Naive B cell (primary cell): ENCODE measurements around the gene LPP. TPM values are rescaled to one million over a fixed set of nuclear protein-coding genes. Genes with fewer than 3 reads are reported as not detected.

Source experiments
- ATAC-seq, 2 donors: fragments of 150-1000 bp; cut with Tn5 transposase; 2 replicates each; pipeline ENCODE4 v1.10.0; 2021; ENCODE audit warnings: low read depth in 2 of 2, mild to moderate bottlenecking in 2 of 2, moderate library complexity in 2 of 2
- DNase-seq: peaks from one replicate; pipeline ENCODE4 v3.0.0; 2022
- H3K27ac Mint-ChIP-seq, 6 donors: one replicate each; pipeline ENCODE4 v1.8.0; 2020 to 2022; ENCODE audit warnings: mild to moderate bottlenecking in 6 of 6, mixed read lengths in 6 of 6, moderate library complexity in 5 of 6, inconsistent platforms in 2 of 6
- H3K27me3 Mint-ChIP-seq, 3 donors: one replicate each; pipeline ENCODE4 v1.8.0; 2021 to 2022; ENCODE audit warnings: mixed read lengths in 3 of 3, mild to moderate bottlenecking in 1 of 3
- H3K36me3 Mint-ChIP-seq, 2 donors: one replicate each; pipeline ENCODE4 v1.8.0; 2020 to 2022; ENCODE audit warnings: mixed read lengths in 2 of 2, inconsistent platforms in 1 of 2, mild to moderate bottlenecking in 1 of 2
- H3K4me1 Mint-ChIP-seq, 3 donors: one replicate each; pipeline ENCODE4 v1.8.0; 2020 to 2022; ENCODE audit warnings: mixed read lengths in 3 of 3, inconsistent platforms in 1 of 3, mild to moderate bottlenecking in 1 of 3, moderate library complexity in 1 of 3
- H3K4me3 Mint-ChIP-seq, 8 donors: one replicate each; pipeline ENCODE4 v1.8.0; 2020 to 2022; ENCODE audit warnings: mild to moderate bottlenecking in 8 of 8, mixed read lengths in 8 of 8, moderate library complexity in 8 of 8, inconsistent platforms in 2 of 8
- H3K9me3 Mint-ChIP-seq, 7 donors: one replicate each; pipeline ENCODE4 v1.8.0; 2020 to 2022; ENCODE audit warnings: mixed read lengths in 7 of 7, mild to moderate bottlenecking in 5 of 7, inconsistent platforms in 2 of 7, moderate library complexity in 1 of 7
- polyA plus RNA-seq, 6 donors: library from polyadenylated mRNA; unstranded; fragments of 300-500 nt; fragmentation: Illumina TruSeq; gene quantifications; one replicate each; pipeline ENCODE4 v1.2.3, GENCODE V29; 2021; ENCODE audit warnings: low read depth in 6 of 6

The LPP gene
- polyA plus RNA-seq, 6 donors from 2014 or later = 9.6 to 58.6 (median 25.4) TPM

DNA sequence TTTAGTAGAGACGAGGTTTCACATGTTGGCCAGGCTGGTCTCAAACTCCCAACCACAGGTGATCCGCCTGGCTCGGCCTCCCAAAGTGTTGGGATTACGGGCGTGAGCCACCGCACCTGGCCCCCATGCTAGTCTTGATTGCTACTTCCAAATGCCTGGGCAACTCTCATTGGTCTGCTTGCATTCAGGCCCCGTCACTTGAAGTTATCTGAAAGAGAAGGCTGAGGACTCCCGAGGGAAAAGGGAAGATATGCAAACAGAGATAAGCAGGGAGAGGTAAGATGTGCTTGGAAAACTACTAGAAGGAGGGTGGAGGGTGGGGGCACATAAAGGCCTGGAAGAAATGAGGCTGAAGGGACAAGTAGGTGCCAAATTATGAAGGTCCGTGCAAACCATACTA lies 4.4 kb upstream of the LPP start:
- H3K4me3 Mint-ChIP-seq = no peak overlapping the region
- DNase-seq (no peak), ATAC-seq (no peak)
- H3K27me3 Mint-ChIP-seq = no peaks in the 10 kb centered on the region
- H3K9me3 Mint-ChIP-seq = peaks cover 0 to 6% (median 0%) of the 10 kb centered on the region in 7 donors
- H3K36me3 Mint-ChIP-seq = peaks cover 0 to 8% of the 10 kb centered on the region in 2 donors
- H3K4me1 Mint-ChIP-seq = peaks cover 16 to 33% (median 30%) of the 10 kb centered on the region in 3 donors
- H3K27ac Mint-ChIP-seq = no peak overlapping the region

DNA sequence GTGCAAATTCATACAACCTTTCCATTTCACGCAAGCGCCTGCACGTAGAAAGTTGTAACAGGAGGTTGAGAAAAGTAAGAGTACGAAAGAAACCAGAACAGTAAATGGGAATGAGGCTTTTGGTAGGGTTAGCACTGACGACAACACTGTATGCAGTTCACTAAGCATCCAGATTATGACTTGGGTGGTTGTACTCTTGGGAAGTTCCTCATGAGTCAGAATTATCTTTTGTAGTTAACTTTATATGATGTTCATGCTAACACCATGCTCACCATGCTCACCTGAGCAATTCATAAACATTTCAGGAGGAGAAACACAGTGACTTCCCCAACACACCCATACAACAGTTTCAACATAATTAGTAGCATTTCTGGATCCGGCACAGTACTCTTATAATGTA lies 3.0 kb upstream of the LPP start:
- ATAC-seq (no peak), DNase-seq (no peak)
- H3K9me3 Mint-ChIP-seq = peaks cover 0 to 6% (median 0%) of the 10 kb centered on the region in 7 donors
- H3K27ac Mint-ChIP-seq = peak overlapping the region in 2 of 6 donors; percentile 16 to 73
- no peaks in the 10 kb centered on the region for H3K27me3 Mint-ChIP-seq
- H3K4me1 Mint-ChIP-seq = peaks cover 26 to 45% (median 44%) of the 10 kb centered on the region in 3 donors
- H3K4me3 Mint-ChIP-seq = peak overlapping the region in 1 of 8 donors; percentile 48
- H3K36me3 Mint-ChIP-seq = peaks cover 0 to 8% of the 10 kb centered on the region in 2 donors

DNA sequence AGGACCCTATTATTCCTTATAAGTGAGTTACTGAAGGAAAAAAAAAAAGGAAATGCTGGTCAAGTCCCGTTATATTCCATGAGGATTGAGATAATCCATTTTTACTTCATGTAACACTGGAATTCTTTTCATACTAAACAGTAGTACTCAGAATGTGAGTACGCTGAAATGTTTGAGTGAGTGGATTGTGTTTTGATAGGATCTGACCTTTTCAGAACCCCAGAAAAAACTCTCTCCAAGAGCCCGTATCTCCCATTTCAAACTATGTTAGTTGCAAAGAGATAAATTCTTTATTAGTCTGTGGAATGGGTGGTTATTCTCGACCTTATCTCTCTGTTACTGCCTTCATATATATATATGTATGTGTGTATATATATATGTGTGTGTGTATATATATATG lies 2.5 kb upstream of the LPP start:
- Mint-ChIP-seq H3K27ac (no peak overlapping the region), H3K36me3 (peaks cover 4 to 8% of the 10 kb centered on the region in 2 donors), H3K27me3 (no peaks in the 10 kb centered on the region), H3K4me3 (peak overlapping the region in 1 of 8 donors; percentile 48), H3K4me1 (peaks cover 29 to 50% (median 48%) of the 10 kb centered on the region in 3 donors), H3K9me3 (peaks cover 0 to 6% (median 0%) of the 10 kb centered on the region in 7 donors)
- no peak for ATAC-seq
- no peak for DNase-seq

DNA sequence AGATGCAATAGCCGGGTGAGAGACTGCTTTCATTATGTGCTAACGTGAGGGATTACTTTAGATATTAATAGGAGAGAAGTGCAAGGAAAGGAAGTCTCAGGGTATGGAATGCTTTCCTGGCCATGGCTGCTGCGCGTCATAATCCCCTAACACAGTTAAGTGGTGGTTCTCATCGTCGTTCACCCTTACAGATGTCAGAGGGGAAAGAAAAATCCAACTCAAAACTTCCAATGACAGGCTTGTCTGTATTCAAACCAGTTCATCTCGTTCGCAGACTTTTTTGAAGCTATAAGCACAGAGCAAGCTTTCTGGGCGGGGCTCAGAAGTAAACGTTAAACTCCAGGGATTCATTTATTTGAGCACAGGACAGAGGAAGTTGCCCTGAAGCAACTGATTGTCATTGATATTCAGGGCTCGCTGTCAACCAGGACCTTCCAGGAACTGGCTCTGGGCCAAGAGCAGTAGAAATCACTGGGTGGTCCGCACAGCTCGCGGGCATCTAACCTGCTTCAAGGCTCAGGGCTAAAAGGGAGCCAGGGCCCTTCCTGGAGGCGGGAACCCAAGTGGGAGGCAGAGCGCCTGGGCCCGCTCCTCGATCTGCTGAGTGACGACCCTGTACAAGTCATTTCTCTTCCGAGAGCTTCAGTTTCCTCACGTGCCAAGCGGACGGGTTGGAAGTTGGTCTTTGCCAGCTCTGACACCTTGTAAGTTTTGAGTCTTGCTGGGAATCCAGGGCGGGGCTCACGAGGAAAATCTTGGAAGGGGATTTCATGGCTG lies 1.1 kb upstream of the LPP start:
- Mint-ChIP-seq H3K9me3 (peaks cover 0 to 6% (median 0%) of the 10 kb centered on the region in 7 donors), H3K4me1 (peaks cover 37 to 60% (median 55%) of the 10 kb centered on the region in 3 donors), H3K4me3 (peak overlapping the region; percentile 93 to 99 (median 96)), H3K27ac (peak overlapping the region in 5 of 6 donors; percentile 75 to 97 (median 90)), H3K36me3 (peaks cover 4 to 7% of the 10 kb centered on the region in 2 donors), H3K27me3 (no peaks in the 10 kb centered on the region)
- ATAC-seq = no peak
- peak; percentile 15 for DNase-seq

DNA sequence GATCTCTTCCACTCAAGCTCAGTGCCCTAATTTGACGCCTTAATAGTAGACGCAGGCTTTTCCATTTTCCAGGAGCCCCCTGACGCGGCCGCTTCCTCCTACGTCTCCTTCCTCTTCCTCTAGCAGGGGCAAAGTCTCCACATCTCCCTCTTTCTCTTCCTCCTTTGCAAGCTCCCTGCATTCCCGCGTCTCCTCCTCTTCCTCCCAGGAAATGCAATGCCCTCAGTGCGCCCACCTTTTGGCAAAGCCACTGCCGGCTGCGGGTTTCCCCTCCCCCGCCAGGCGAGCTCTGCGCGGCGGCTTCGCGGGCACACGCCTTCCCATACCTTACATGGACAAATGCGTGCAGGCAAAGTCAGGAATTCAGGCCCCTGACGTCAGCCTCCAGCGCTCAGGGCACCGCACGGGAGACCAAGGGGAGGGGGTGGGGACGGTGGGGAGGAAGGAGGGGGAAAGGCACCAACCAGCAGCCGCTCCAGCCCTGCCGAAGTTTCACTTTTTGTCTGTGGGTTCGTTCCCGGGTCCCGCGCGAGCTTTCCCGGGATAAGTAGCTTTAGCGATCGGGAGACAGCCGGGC lies 432 bp upstream of the LPP start:
- Mint-ChIP-seq H3K4me1 (peaks cover 38 to 61% (median 56%) of the 10 kb centered on the region in 3 donors), H3K27ac (peak overlapping the region; percentile 74 to 97 (median 90)), H3K27me3 (no peaks in the 10 kb centered on the region), H3K4me3 (peak overlapping the region; percentile 93 to 99 (median 96)), H3K9me3 (peaks cover 0 to 3% (median 0%) of the 10 kb centered on the region in 7 donors), H3K36me3 (peaks cover 0 to 4% of the 10 kb centered on the region in 2 donors)
- peak; percentile 17 to 19 for ATAC-seq
- DNase-seq = no peak

DNA sequence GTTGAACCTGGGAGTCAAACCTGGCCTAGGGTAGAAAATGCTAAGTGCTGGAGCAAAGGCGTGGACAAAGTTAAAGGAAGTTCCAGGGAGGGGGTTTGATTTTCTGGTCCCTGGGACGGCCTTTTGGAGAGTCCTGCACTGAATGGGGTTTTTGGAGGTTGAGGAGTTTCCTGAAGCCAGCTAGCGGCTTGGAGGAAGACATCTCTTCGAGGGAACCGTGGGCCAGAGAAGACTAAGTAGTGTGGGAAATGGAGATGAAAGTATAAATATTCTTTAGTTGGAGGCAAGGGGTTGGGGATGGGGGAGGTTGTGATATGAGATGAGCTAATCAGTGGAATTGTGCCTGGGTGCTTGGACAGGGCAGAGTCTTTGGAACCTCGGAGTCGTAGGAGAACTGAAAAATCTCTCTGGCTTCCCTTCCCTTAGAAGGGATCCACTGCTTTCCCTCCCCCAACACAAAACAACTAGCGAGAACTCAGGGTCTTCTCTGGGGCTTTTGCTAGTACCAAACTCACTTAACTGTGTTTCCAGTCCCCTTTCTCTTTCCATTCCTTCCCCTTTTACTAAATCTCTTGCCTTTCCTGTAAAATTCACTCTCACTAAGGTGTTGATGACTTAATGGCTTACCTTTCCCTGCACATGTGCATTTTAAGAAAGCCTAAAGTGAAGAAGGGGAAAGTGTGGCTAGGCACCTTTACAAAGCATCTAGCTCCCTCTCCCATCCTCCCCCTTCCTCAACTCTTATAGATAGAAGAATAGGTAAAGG lies 1.0 kb downstream of the LPP start:
- DNase-seq = no peak
- no peaks in the 10 kb centered on the region for H3K27me3 Mint-ChIP-seq
- no peaks in the 10 kb centered on the region for H3K9me3 Mint-ChIP-seq
- H3K27ac Mint-ChIP-seq = peak overlapping the region; percentile 90 to 96 (median 94)
- H3K4me1 Mint-ChIP-seq = peaks cover 47 to 65% (median 55%) of the 10 kb centered on the region in 3 donors
- peaks cover 0 to 4% of the 10 kb centered on the region in 2 donors for H3K36me3 Mint-ChIP-seq
- ATAC-seq = no peak
- H3K4me3 Mint-ChIP-seq = peak overlapping the region; percentile 88 to 99 (median 94)

DNA sequence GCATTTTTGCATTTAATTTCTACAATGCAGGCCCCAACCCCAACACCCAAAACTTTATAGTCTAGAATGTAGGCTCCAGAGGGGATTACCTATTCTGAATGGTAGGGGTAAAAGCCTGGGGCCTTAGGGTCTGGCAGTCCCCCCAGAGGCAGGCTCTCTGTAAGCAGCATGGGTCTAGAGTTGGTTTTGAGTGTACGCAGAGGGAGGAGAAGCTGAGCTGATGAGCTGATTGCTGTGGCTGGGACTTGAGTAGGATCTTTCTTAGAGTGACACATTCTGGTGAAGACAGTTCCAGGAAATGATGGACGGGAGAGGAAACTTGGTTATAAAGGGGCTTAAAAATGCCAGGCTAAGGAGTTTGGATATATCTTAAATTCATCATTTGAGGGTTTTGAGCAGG lies 2.1 kb downstream of the LPP start:
- H3K36me3 Mint-ChIP-seq = peaks cover 0 to 8% of the 10 kb centered on the region in 2 donors
- H3K27me3 Mint-ChIP-seq = no peaks in the 10 kb centered on the region
- no peak for DNase-seq
- H3K4me3 Mint-ChIP-seq = peak overlapping the region in 5 of 8 donors; percentile 13 to 96 (median 88)
- ATAC-seq = no peak
- no peaks in the 10 kb centered on the region for H3K9me3 Mint-ChIP-seq
- H3K4me1 Mint-ChIP-seq = peaks cover 56 to 74% (median 62%) of the 10 kb centered on the region in 3 donors
- peak overlapping the region in 5 of 6 donors; percentile 22 to 90 (median 72) for H3K27ac Mint-ChIP-seq

DNA sequence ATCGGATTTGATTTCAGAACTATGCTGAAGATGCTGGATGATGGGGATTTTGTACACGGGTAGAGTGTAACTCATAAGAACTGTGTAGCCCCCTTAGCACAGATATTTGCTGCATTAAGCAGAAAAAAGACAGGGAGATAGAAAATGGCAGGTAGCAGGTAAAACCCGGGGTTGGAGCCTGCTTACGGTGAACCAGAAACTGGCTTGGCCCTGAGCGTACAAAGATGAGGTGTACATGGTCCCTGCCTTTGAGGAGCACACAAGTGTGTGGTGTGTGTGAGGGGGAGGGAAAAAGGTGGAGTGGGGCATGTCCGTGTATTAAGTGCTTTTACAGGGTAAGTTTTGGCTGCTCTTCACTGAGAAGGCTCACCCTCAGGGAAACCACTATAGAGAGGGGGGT lies 3.5 kb downstream of the LPP start:
- Mint-ChIP-seq H3K4me3 (peak overlapping the region in 1 of 8 donors; percentile 53), H3K36me3 (peaks cover 0 to 8% of the 10 kb centered on the region in 2 donors), H3K27me3 (no peaks in the 10 kb centered on the region), H3K9me3 (no peaks in the 10 kb centered on the region), H3K27ac (peak overlapping the region in 4 of 6 donors; percentile 3 to 72 (median 50)), H3K4me1 (peaks cover 53 to 77% (median 59%) of the 10 kb centered on the region in 3 donors)
- DNase-seq (no peak), ATAC-seq (no peak)

DNA sequence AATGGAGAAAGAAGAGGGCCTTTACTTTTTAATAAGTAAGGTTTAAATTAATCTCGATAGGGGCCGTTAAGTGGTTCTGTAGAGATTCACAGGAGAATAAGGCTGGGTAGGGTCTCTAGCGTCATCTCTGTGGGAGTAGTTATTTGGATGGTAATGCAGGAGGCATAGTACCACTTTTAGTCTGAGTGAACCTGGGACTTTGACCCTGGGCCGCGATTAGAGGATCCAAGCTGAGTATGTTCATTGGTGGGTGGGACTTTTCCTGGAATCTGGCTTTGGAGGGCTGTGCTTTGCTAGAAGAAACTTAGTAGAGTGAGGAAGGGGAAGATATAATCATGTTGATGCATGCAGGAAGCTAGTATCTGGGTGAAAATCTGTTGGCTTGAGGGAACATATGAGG lies 4.0 kb downstream of the LPP start:
- Mint-ChIP-seq H3K4me1 (peaks cover 54 to 76% (median 57%) of the 10 kb centered on the region in 3 donors), H3K36me3 (peaks cover 0 to 8% of the 10 kb centered on the region in 2 donors), H3K9me3 (no peaks in the 10 kb centered on the region), H3K27ac (peak overlapping the region in 2 of 6 donors; percentile 3), H3K27me3 (no peaks in the 10 kb centered on the region), H3K4me3 (peak overlapping the region in 1 of 8 donors; percentile 1)
- no peak for ATAC-seq
- no peak for DNase-seq

DNA sequence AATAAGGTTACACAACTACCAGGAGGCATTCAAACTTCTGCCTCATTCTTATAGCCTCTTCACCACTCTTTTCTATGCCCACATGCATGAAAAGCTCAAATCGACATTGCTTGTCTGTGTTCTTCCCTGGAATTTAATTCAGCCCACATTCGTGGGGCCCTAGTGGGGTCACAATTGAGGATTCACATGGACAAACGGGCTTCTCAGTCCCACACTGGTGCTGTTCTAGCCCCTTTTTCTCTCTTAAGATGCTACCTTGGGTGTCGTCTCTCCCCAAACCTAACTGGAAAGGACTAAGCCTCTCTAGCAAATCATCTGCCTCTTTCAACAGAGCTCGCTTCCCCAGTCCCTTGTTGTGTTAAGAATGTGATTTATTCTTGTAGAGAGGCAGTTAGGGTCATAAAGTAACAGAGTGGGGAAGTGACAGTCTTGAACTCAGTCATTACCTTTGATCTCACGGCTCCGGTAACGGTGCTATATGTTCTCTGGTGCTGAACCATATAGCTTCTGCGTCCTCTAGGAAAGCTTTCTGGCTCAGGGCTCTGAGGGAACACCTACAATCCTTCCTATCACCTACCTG lies 4.9 kb downstream of the LPP start:
- H3K36me3 Mint-ChIP-seq = peaks cover 0 to 8% of the 10 kb centered on the region in 2 donors
- peak overlapping the region in 3 of 6 donors; percentile 25 to 57 (median 44) for H3K27ac Mint-ChIP-seq
- no peak for ATAC-seq
- peaks cover 55 to 77% (median 61%) of the 10 kb centered on the region in 3 donors for H3K4me1 Mint-ChIP-seq
- no peak overlapping the region for H3K4me3 Mint-ChIP-seq
- H3K9me3 Mint-ChIP-seq = no peaks in the 10 kb centered on the region
- DNase-seq = no peak
- no peaks in the 10 kb centered on the region for H3K27me3 Mint-ChIP-seq

DNA sequence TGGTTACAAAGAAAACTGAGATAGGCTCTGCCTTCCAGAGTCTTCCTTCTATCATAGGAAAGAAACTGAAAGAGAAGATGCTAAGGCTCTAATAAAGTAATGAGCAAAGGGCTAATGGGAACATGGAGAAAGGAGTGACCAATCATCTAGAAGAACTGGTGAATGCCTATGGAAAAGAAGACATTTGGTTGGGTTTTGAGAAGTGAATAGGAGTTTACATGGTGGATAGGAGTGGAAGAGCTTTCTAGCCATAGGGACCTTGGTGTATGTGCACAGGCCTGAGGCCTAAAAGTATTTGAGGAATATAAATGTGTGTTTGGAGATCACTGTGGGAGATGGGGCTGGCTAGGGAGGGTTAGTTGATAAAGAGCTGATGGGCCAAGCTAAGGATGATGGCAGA lies 6.8 kb downstream of the LPP start:
- peaks cover 59 to 84% (median 63%) of the 10 kb centered on the region in 3 donors for H3K4me1 Mint-ChIP-seq
- DNase-seq (no peak), ATAC-seq (no peak)
- H3K4me3 Mint-ChIP-seq = no peak overlapping the region
- H3K27ac Mint-ChIP-seq = peak overlapping the region in 5 of 6 donors; percentile 10 to 50 (median 13)
- H3K27me3 Mint-ChIP-seq = no peaks in the 10 kb centered on the region
- H3K36me3 Mint-ChIP-seq = peaks cover 0 to 8% of the 10 kb centered on the region in 2 donors
- no peaks in the 10 kb centered on the region for H3K9me3 Mint-ChIP-seq

DNA sequence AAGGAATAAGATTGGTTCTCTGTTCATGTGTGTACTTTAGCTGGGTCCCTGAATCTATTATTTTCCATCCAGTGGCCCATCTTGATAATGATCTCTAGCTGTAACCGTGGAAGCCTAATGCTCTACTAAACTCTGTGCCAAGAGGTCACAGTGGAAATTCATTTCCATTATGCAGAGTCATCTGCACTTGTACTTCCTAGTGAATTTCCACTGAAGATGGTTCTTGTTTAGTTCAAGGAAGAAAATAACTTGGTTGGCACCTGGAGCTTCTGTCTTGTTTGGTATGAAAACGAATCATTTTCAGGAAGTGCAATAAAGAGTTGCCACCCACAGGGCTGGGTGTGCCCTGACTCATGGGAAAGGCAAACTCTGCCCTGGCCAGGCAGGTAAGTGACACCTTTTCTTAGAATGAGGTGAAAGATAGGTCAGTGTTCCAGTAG lies 10.3 kb downstream of the LPP start:
- DNase-seq (no peak), ATAC-seq (peak; percentile 61)
- peaks cover 0 to 5% of the 10 kb centered on the region in 2 donors for H3K36me3 Mint-ChIP-seq
- H3K27ac Mint-ChIP-seq = peak overlapping the region in 3 of 6 donors; percentile 36 to 74 (median 57)
- peak overlapping the region in 6 of 8 donors; percentile 23 to 72 (median 48) for H3K4me3 Mint-ChIP-seq
- H3K27me3 Mint-ChIP-seq = no peaks in the 10 kb centered on the region
- no peaks in the 10 kb centered on the region for H3K9me3 Mint-ChIP-seq
- H3K4me1 Mint-ChIP-seq = peaks cover 35 to 56% (median 39%) of the 10 kb centered on the region in 3 donors
